SU-DHL-6 (cell line): ENCODE data around the gene SH3PXD2B.

Experiments used
- H2AFZ ChIP-seq: fragments of 200-600 bp; sonication (generic); 2 replicates; pipeline ENCODE4 v1.6.1; 2014; ENCODE audit warnings: low read depth, mild to moderate bottlenecking, moderate library complexity, mixed read lengths, antibody characterized with exemption, low read length; ENCODE audit not compliant: severe bottlenecking
- H3F3A ChIP-seq: fragments of 200-600 bp; shearing (Covaris generic); 2 replicates; pipeline ENCODE4 v1.6.0; 2016; ENCODE audit warnings: antibody characterized with exemption, mild to moderate bottlenecking; ENCODE audit not compliant: insufficient read depth
- H3K27ac ChIP-seq: fragments of 200-600 bp; sonication (generic); 2 replicates; pipeline ENCODE4 v1.5.1; 2016; ENCODE audit warnings: low read depth, mild to moderate bottlenecking, low read length, moderate library complexity, mixed read lengths
- H3K27me3 ChIP-seq: fragments of 200-600 bp; sonication (generic), shearing (Covaris generic); 2 replicates; pipeline ENCODE4 v1.6.0; 2014; ENCODE audit warnings: mild to moderate bottlenecking, low read length
- H3K36me3 ChIP-seq: fragments of 200-600 bp; sonication (generic); 2 replicates; pipeline ENCODE4 v1.6.1; 2014; ENCODE audit warnings: mild to moderate bottlenecking, low read length, mixed read lengths
- H3K4me2 ChIP-seq: fragments of 300-600, 200-600 bp; shearing (Covaris generic), sonication (generic); 2 replicates; pipeline ENCODE4 v1.6.0; 2014; ENCODE audit warnings: low read length, low read depth, mild to moderate bottlenecking; ENCODE audit not compliant: poor library complexity, severe bottlenecking
- H3K4me3 ChIP-seq: fragments of 200-600 bp; sonication (generic); 2 replicates; pipeline ENCODE4 v1.5.1; 2014; ENCODE audit warnings: antibody characterized with exemption, low read length, mild to moderate bottlenecking, mixed read lengths; ENCODE audit not compliant: insufficient read depth, poor library complexity, severe bottlenecking
- H3K79me2 ChIP-seq: fragments of 200-600 bp; sonication (generic); 2 replicates; pipeline ENCODE4 v1.6.1; 2014; ENCODE audit warnings: mild to moderate bottlenecking, low read length, moderate library complexity; ENCODE audit not compliant: insufficient read depth
- H3K9ac ChIP-seq: fragments of 200-600 bp; sonication (generic); 2 replicates; pipeline ENCODE4 v1.7.0; 2014; ENCODE audit warnings: mild to moderate bottlenecking, low read length
- H3K9me2 ChIP-seq: fragments of 200-600 bp; sonication (generic); replicated peaks from 2 replicates; pipeline ENCODE4 v1.6.1; 2014; ENCODE audit warnings: low read length; ENCODE audit not compliant: insufficient read depth
- H3K9me3 ChIP-seq: fragments of 200-600 bp; sonication (generic); 2 replicates; pipeline ENCODE4 v1.6.1; 2014; ENCODE audit warnings: low read length, mixed read lengths; ENCODE audit not compliant: insufficient read depth
- H4K20me1 ChIP-seq: fragments of 200-600 bp; sonication (generic); 2 replicates; pipeline ENCODE4 v1.6.1; 2014; ENCODE audit warnings: low read depth, mild to moderate bottlenecking, antibody characterized with exemption, low read length, moderate library complexity, mixed read lengths
- EZH2phosphoT487 ChIP-seq: fragments of 200-600 bp; sonication (generic), shearing (Covaris generic); conservative IDR thresholded peaks from 2 replicates; pipeline ENCODE4 v1.6.1; 2018; ENCODE audit warnings: mild to moderate bottlenecking, antibody characterized with exemption, low read length, moderate library complexity, mixed read lengths
- TF ChIP-seq, protein P1 (sequence below): fragments of 200-600 bp; sonication (generic); IDR thresholded peaks from one replicate; pipeline ENCODE4 v1.5.1; 2017; ENCODE audit warnings: antibody characterized with exemption, mild to moderate bottlenecking, low read length, moderate library complexity; ENCODE audit not compliant: insufficient read depth, poor library complexity, severe bottlenecking

Gene SH3PXD2B

DNA sequence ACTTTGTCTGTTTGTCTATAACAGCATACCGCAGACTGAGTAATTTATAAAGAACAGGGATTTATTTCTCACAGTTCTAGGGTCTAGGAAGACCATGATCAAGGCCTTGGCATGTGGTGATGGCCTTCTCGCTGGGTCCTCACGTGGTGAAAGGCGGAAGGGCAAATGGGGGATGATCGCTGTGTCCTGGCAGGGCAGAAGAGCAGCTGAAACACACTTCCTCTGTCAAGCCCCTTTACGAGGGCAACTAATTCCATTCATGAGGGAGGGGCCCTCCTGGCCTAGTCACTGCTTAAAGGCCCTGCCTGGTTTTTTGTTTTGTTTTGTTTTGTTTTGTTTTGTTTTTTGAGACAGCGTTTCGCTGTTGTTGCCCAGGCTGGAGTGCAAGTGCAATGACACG, 128.9 kb downstream of the SH3PXD2B start:
- Histone ChIP-seq H3K9me2 (no peaks in the 10 kb centered on the region), H3K9me3 (no peaks in the 10 kb centered on the region), H3K9ac (no peak overlapping the region), H3K27me3 (no peaks in the 10 kb centered on the region), H3K4me2 (no peak overlapping the region), H3F3A (no peaks in the 10 kb centered on the region), H4K20me1 (no peaks in the 10 kb centered on the region), H3K79me2 (no peaks in the 10 kb centered on the region), H3K27ac (no peak overlapping the region), H2AFZ (no peak overlapping the region), H3K4me3 (no peak overlapping the region), H3K36me3 (no peaks in the 10 kb centered on the region)
- TF ChIP-seq EZH2phosphoT487 = no peak
- TF ChIP-seq, protein P1, sequence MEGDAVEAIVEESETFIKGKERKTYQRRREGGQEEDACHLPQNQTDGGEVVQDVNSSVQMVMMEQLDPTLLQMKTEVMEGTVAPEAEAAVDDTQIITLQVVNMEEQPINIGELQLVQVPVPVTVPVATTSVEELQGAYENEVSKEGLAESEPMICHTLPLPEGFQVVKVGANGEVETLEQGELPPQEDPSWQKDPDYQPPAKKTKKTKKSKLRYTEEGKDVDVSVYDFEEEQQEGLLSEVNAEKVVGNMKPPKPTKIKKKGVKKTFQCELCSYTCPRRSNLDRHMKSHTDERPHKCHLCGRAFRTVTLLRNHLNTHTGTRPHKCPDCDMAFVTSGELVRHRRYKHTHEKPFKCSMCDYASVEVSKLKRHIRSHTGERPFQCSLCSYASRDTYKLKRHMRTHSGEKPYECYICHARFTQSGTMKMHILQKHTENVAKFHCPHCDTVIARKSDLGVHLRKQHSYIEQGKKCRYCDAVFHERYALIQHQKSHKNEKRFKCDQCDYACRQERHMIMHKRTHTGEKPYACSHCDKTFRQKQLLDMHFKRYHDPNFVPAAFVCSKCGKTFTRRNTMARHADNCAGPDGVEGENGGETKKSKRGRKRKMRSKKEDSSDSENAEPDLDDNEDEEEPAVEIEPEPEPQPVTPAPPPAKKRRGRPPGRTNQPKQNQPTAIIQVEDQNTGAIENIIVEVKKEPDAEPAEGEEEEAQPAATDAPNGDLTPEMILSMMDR = no peak

DNA sequence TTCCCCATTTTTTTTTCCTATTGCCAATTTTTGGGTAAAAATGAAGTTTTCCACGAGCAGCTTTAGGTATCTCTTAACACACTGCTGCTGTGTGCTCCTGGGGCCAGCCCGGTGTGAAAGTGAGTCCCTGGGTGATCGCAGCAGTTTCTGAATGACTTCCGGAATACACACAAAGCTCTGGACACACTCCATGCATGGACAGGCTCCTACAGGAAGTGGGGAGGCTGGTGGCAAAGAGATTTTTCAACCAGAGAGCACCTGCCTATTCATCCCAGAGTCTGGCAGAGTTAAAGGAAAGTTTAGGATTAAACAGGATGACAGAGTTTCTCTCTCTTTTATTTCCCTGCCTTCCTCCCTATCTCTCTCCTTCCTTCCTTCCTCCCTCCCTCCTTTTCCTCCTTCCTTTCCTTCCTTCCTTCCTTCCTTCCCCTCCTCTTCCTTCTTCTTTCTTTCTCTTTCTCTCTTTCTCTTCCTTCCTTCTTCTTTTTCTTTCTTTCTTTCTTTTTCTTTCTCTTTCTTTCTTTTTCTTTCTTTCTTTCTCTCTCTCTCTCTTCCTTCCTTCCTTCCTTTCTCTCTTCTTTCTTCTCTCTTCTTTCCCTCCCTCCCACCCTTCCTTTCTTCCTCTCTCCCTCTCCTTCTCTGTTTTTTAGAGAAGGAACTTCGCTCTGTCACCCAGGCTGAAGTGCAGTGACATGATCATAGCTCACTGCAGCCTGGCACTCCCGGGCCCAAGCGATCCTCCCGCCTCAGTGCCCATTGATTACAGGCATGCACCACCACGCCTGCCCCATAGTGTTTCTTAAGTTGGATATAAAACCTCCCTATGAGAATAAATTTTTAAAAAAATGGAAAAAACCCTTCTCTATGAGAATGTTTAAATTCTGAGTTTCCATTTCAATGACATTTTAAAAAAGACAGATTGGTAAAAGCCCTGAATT, 132.0 kb downstream of the SH3PXD2B start:
- no peaks in the 10 kb centered on the region for H3K36me3 ChIP-seq
- H3K9ac ChIP-seq = no peak overlapping the region
- no peaks in the 10 kb centered on the region for H3K9me3 ChIP-seq
- H3K27me3 ChIP-seq = no peaks in the 10 kb centered on the region
- no peaks in the 10 kb centered on the region for H4K20me1 ChIP-seq
- H3F3A ChIP-seq = no peaks in the 10 kb centered on the region
- H3K9me2 ChIP-seq = no peaks in the 10 kb centered on the region
- H3K27ac ChIP-seq = no peak overlapping the region
- H2AFZ ChIP-seq = no peak overlapping the region
- TF ChIP-seq, protein P1 = no peak
- no peak for TF ChIP-seq EZH2phosphoT487
- H3K4me3 ChIP-seq = no peak overlapping the region
- no peaks in the 10 kb centered on the region for H3K79me2 ChIP-seq
- H3K4me2 ChIP-seq = no peak overlapping the region

DNA sequence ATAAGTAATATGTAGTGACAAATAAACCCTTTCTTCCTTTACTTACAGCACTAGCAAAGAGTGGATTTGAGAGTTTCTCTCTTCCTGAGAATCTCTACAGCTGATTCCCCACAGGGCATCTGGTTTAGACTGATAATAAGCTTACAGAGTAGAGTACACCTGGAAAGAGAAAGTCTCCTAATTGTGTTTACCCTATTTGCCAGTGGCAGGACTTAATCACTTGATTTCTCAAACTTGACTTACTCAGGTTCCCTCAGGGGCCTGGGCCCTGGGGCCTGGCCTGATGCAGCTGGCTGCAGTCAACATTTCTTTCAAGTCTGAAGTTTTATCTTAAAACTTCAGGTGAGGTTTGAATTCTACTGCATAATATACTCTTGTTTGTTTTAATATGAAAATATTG, 132.7 kb downstream of the SH3PXD2B start:
- Histone ChIP-seq H3F3A (no peaks in the 10 kb centered on the region), H4K20me1 (no peaks in the 10 kb centered on the region), H3K9me2 (no peaks in the 10 kb centered on the region), H2AFZ (no peak overlapping the region), H3K9ac (no peak overlapping the region), H3K9me3 (no peaks in the 10 kb centered on the region), H3K27ac (no peak overlapping the region), H3K36me3 (no peaks in the 10 kb centered on the region), H3K4me2 (no peak overlapping the region), H3K79me2 (no peaks in the 10 kb centered on the region), H3K4me3 (no peak overlapping the region), H3K27me3 (no peaks in the 10 kb centered on the region)
- TF ChIP-seq, protein P1 = no peak
- no peak for TF ChIP-seq EZH2phosphoT487
